HG02852 (cell line): Measurements from ENCODE around the gene HOXC9.
"Not testable (repeated sequence)": the region's sequence is repeated elsewhere in the genome, so short reads cannot be mapped to it uniquely, and the experiment has no call there.

ENCODE experiments used
- ATAC-seq: cut with Tn5 transposase; IDR thresholded peaks from one replicate; pipeline ENCODE4 v1.9.1; 2021; ENCODE audit warnings: mild to moderate bottlenecking, moderate library complexity; ENCODE audit not compliant: unreplicated experiment

HOXC9 gene

DNA sequence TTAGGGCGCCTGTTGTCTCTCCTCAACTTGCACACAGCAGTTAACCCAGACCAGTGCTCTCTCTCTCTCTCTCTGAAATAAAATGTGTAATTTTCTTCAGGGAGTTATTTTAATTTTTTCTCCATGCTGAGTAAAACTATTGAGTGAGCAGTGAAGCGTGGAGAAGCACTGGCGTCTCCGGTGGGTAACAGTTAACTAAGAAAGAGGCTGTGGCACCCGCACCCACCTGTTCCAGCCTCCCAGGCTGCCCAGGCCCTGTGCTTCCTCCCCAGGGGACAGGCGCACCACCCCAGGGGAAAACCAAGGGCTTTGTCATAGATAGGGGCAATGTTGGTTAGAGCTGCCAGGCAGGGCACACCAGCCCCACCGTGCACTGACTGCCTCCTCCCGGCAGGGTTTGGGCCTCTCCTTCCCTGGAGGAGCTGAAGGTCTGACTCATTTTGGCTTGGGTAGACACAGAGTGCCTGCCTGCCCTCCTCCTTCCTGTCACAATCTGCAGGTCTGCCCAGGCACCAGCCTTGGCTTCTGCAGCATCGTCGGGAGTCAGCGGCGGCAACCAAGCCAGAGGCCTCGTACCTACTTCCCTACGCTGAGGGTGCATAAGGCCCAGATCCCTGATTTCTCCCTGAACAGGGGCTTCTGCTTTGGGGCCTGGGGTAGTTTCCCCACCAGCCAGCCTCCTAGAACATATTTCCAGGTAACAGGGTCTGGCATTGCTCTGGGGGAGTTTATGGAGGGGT, 36.8 kb downstream of the HOXC9 start:
- no peak for ATAC-seq

DNA sequence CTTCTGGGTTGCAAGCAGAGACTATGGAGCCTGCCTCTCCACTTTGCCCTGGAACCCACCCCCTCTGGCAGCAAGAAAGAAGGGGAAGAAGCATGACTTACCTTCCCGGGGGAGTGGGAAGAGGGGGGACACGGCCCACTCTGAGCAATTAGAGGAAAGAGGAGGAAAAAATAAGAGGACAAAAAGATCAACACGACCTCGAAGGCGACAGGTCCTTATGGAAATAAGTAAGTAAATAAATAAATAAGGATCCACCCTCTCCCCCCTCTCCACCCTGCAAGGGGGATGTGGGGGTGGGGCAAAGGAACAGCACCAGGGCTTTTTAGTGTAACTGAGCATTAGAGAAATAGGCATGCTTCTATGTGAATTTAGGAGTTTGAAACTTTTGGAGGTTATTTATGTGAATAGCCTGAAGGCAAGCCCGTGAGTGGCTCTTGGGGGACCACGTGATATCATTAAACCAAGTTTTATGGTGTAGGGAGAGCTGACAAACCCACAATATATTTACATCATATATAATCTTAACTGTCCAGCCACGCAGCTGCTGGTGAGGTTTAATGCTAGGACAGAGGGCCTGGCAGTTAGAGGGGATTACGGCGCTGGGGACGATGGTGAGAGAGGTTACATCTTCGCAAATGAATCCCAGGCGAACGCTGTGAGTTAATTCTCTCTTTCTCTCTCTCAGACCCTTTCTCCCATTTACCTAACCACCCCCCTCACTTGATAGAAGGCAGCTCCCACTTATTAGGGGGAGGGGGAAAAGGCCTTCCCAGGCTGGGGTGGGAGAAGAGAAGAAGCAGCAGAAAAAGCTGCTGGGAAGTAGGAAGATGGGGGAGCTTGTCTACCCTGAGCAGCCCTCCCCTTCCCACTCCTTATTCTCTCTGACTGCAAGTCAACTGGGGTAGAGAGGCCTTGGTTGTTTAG, 37.7 kb downstream of the HOXC9 start:
- no peak for ATAC-seq

DNA sequence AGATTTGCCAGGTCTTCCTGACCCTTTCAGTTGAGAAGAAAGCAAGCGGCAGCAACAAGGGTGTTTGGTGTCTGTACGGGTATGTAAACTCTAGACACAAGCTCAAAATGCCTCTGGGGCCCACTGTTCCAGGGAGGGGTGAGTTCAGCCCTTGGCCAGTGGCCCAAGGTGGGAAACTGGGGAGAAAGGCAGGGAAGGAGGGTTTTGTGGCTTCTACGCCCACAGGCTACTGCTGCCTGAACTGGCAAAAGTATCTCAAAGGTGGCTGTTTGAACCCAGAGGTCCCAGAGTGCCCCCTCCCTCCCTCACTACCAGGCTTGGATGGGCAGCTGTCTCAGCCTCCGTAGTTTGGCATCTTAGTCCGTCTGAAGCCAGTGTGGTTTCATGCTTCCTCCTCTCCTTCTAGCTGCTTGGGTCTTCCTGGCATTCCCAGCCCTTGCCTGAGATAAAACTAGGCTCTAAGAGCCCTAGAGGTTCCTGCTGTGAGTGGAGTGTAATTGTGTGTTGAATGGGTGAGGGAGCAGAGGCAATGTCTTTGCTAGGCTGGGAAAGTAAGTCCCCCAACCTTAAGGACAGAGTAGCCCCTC, 38.4 kb downstream of the HOXC9 start:
- ATAC-seq = no peak

DNA sequence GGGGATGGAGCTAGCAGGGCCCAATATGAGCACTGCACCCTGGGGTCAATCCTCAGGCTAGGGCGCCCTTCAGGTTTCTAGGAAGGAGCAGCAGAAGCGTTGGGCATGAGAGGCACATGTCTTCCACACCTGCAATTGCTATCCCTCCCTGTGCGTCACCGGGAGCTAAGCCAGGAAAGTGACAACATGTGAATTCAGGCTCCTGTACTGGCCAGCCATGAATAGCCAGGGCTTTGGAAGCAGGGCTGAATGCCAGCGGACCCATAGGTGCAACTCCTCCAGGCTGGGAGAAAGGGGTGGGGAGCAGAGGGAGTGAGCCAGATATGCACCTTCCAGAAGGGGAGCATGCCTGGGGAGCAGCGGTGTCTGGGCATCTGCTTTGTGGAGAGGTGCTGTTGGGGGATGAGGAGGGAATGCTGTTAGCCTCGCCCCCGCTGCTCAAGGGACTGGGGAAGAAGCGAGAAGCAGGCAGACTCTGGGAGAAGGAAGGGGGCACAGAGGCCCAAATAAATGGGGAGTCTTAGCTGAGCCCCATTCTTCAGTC, 39.0 kb downstream of the HOXC9 start:
- no peak for ATAC-seq

- ATAC-seq = no peak
Observed at GRCh38 chr12:54039417-54040147, 39.6 kb downstream of the HOXC9 start.

DNA sequence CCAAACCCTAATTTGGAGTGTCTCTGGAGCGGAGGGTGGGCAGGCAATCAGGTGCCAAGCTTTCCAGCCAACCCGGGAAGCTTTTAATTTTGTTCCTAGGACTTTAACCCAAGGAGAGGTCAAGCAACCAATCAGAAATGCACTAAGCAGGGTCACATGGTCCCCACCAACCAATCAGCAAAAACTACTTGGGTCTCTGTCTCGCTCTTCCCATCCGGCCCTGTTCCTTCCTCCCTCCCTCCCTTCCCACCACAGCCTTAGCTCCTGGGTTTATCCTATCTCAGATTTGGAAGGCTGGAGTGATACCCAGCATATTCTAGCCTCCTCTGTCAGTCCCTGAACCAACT, 40.2 kb downstream of the HOXC9 start:
- ATAC-seq = no peak

GRCh38 chr12:54040648-54041047, 40.7 kb downstream of the HOXC9 start:
- no peak for ATAC-seq

GRCh38 chr12:54041097-54041690, 41.2 kb downstream of the HOXC9 start:
- no peak for ATAC-seq

- not testable (repeated sequence) for ATAC-seq
Observed at GRCh38 chr12:54042033-54042432, 42.1 kb downstream of the HOXC9 start.

GRCh38 chr12:54042970-54043853, 43.3 kb downstream of the HOXC9 start:
- no peak for ATAC-seq

DNA sequence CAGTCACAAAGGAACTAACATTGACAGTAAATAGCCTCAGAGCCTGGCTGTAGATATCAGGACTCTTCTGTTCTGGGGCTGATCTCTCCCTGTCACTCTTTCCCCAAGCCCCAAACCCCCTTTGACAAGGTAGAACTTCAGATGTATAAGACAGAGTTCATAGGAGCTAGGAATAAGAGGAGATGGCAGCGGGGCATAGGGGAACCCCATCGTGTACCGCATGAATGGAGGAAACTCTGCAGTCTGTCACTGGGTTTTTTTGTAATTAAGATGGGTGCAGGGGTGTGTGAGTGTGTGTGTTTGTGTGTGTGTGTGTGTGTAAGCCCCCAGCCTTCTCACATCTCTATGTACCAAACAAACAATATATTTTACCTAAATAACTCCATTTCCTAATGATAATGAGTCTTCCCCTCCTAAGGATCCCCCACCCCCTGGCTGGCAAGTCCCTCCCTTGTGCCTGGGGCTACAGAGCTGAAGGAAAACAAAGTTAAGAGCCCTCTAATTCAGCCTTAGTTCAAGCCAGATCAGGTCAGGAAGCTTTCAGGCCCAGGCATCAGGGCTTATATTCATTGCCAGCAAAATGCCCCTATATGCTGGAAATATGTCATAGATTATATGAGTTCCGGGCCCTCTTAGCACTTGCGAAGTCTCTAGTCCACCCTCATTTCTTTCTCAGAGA, 44.6 kb downstream of the HOXC9 start:
- ATAC-seq = no peak

DNA sequence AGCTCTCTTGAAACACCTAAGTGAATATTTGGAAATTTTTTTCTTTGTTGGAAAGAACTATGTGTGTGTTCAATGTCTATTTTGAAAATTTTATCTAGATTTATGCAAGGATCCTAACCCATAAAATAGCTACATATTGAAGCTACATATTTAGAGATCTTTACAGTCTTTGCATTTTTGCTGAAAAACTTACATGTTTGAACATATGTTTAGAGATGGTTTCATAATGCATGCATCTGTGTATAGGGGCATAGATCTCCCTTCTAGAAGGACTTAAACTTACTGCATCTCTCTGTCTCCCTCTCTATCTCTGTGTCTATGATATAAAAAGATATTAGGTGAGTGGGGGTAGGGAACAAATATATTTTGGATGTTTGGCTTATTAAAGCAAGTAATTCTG, 45.4 kb downstream of the HOXC9 start:
- no peak for ATAC-seq

- no peak for ATAC-seq
Observed at GRCh38 chr12:54045868-54046521, 46.0 kb downstream of the HOXC9 start.

DNA sequence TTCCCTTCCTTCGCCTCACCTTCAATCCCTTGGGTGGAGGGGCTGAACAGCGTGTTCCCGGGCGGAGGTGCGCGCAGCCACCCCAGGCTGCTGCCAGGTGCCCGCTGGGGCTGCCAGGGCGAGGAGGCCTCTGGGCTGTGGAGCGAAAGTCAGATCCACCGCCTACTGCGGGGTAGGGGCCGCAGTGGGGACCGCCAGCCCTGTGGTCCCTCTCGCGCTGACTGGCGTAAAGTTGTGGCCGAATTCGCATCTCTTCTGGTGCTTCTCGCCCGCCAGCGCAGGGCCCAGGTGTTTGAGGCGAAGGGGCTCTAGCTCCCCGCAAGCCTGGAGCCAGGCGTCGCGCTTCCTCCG, 46.8 kb downstream of the HOXC9 start:
- ATAC-seq = no peak

GRCh38 chr12:54047160-54047963, 47.4 kb downstream of the HOXC9 start:
- ATAC-seq = no peak

DNA sequence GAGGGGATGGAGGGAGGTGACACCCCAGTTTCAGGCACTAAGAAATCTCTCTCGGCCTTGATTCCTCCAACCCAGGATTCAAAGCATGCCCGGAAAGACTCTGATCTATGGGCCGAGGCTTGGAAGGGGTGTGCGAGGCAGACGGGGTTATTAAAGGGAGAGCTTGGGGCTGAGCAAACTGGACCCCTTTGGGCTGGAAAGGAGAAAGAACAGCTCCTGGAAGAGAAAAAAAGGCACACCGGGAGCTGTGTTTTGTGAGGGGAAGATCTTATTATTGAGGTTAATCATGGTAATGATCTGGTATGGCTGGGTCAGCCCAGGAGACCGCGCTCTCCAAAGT, 48.0 kb downstream of the HOXC9 start:
- ATAC-seq = no peak

GRCh38 chr12:54048406-54049093, 48.6 kb downstream of the HOXC9 start:
- no peak for ATAC-seq
